Measurements from ENCODE around the gene MACROD1. TPM values are rescaled to one million over a fixed set of nuclear protein-coding genes. Genes with fewer than 3 reads are reported as not detected.

Gene MACROD1
- total and polyA plus RNA-seq, 2 donors (not counting 3 experiments of a cell fraction or from before 2014, with no cell fraction given): 11.0 to 16.2 TPM

DNA sequence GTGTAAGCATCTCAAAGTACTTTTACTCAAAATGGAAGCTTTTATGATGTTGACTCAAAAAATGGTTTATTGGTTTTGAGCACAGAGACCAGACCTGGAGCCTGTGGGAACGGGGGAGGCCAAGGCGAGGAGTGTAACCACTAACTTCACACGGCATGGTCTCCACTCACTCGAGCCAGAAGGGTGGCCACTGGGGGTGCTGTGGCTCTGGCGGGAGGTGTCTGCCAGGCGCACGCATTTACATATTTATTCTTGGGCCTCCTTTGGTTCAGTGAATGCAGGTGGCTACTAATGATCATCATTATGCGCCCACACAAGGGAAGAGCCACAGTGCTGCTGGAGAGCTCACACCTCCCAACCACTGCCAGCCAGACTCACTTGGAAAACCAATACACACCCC lies 65.6 kb downstream of the MACROD1 start:
- no peak overlapping the region for H3K4me2 ChIP-seq (ENCODE audit: insufficient read depth, low read length)
- intact Hi-C loops (cut with micrococcal nuclease) (no loop called here), dilution Hi-C loops (cut with MboI; ENCODE audit: extremely low pct_ligation_motif_present, low sequenced_read_pairs) (no loop called here)
- TF ChIP-seq, protein P1, sequence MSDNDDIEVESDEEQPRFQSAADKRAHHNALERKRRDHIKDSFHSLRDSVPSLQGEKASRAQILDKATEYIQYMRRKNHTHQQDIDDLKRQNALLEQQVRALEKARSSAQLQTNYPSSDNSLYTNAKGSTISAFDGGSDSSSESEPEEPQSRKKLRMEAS (IDR thresholded peaks at IDR 0.05; ENCODE audit: insufficient read depth, insufficient read length): no peak
- no peak for TF ChIP-seq FOS (IDR thresholded peaks at IDR 0.05; ENCODE audit: borderline replicate concordance, insufficient read depth, low read length)
- no peak for TF ChIP-seq JUN (IDR thresholded peaks at IDR 0.05; ENCODE audit: borderline replicate concordance, insufficient read depth, insufficient read length, low read depth)
- TF ChIP-seq MYC (IDR thresholded peaks at IDR 0.05; ENCODE audit: low read depth, low read length): no peak
- TF ChIP-seq EZH2 (IDR thresholded peaks at IDR 0.05; ENCODE audit: borderline replicate concordance, low read depth, low read length, severe bottlenecking): no peak
- TF ChIP-seq POLR2AphosphoS5 (IDR thresholded peaks at IDR 0.05; ENCODE audit: insufficient read depth, low read depth, low read length): no peak
- CTCF ChIA-PET: interaction anchor here (1.5 to 2.0 kb wide), 2 partner anchors 98 to 100 kb away, joined by 5 read pairs; no protein-coding TSS in a partner anchor
- POLR2A ChIA-PET: no interaction called here
- no peak overlapping the region for H3K4me3 ChIP-seq (replicated peaks in 1 of 3; ENCODE audit: insufficient read depth in 1 of 3, low read depth in 1 of 3, low read length in 3 of 3)
- DNase-seq (ENCODE audit: low read depth, low spot score): no peak
- H3K36me3 ChIP-seq (ENCODE audit: control insufficient read depth in 2 of 2, extremely low read depth in 1 of 2, insufficient read depth in 2 of 2, low read length in 2 of 2): no peaks in the 10 kb centered on the region
- no peak overlapping the region for H3K27ac ChIP-seq (ENCODE audit: insufficient read depth, low read depth, low read length)
- no peak overlapping the region for H2AFZ ChIP-seq (ENCODE audit: low read depth, low read length)
- H3K9me3 ChIP-seq (replicated peaks; ENCODE audit: control insufficient read depth, insufficient read depth, low read length): no peaks in the 10 kb centered on the region
- FAIRE-seq: no peak
- no peaks in the 10 kb centered on the region for H3K27me3 ChIP-seq (ENCODE audit: control insufficient read depth in 2 of 2, insufficient read depth in 2 of 2, low read length in 2 of 2)
- H3K4me1 ChIP-seq (ENCODE audit: control insufficient read depth, extremely low read depth, insufficient read depth, low read length): peaks cover 2% of the 10 kb centered on the region
- H3K9me1 ChIP-seq (replicated peaks; ENCODE audit: control insufficient read depth, extremely low read depth, insufficient read depth, low read length): no peaks in the 10 kb centered on the region
- H4K20me1 ChIP-seq (replicated peaks; ENCODE audit: control insufficient read depth, extremely low read depth, insufficient read depth, low read length): no peaks in the 10 kb centered on the region
- no peak overlapping the region for H3K9ac ChIP-seq (replicated peaks; ENCODE audit: extremely low read depth, insufficient read depth, low read length)
- no peaks in the 10 kb centered on the region for H3K79me2 ChIP-seq (ENCODE audit: control insufficient read depth, insufficient read depth, low read length)
- no TSS peak for BruUV-seq (replicated peaks)

DNA sequence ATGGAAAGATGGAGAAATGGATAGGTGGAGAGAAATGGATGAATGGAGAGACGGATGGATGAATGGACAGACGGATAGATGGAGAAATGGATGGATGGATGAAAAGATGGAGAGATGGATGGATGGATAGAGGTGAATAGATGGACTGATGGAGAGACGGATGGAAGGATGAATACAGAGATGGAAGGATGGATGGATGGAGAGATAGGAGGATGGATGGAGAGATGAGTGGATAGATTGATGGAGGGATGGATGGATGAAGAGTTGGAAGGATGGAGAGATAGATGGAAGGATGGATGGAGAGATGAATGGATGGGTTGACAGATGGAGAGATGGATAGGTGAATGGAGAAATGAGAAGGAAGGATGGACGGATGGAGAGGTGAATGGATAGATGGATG lies 66.5 kb downstream of the MACROD1 start:
- H3K9me3 ChIP-seq (replicated peaks; ENCODE audit: control insufficient read depth, insufficient read depth, low read length): no peaks in the 10 kb centered on the region
- ChIA-PET POLR2A (no interaction called here), CTCF (interaction anchor here (0.9 to 1.3 kb wide), 2 partner anchors 10 to 100 kb away, joined by 3 to 4 read pairs; no protein-coding TSS in a partner anchor)
- no peak overlapping the region for H3K9ac ChIP-seq (replicated peaks; ENCODE audit: extremely low read depth, insufficient read depth, low read length)
- dilution Hi-C loops (cut with MboI; ENCODE audit: extremely low pct_ligation_motif_present, low sequenced_read_pairs): no loop called here
- DNase-seq (ENCODE audit: low read depth, low spot score) (no peak), FAIRE-seq (no peak)
- H3K4me1 ChIP-seq (ENCODE audit: control insufficient read depth, extremely low read depth, insufficient read depth, low read length): peaks cover 11% of the 10 kb centered on the region
- no peaks in the 10 kb centered on the region for H3K9me1 ChIP-seq (replicated peaks; ENCODE audit: control insufficient read depth, extremely low read depth, insufficient read depth, low read length)
- intact Hi-C loops (cut with micrococcal nuclease): no loop called here
- no peaks in the 10 kb centered on the region for H3K36me3 ChIP-seq (ENCODE audit: control insufficient read depth in 2 of 2, extremely low read depth in 1 of 2, insufficient read depth in 2 of 2, low read length in 2 of 2)
- no peaks in the 10 kb centered on the region for H3K27me3 ChIP-seq (ENCODE audit: control insufficient read depth in 2 of 2, insufficient read depth in 2 of 2, low read length in 2 of 2)
- TF ChIP-seq MYC (IDR thresholded peaks at IDR 0.05; ENCODE audit: low read depth, low read length) (no peak), FOS (IDR thresholded peaks at IDR 0.05; ENCODE audit: borderline replicate concordance, insufficient read depth, low read length) (no peak), POLR2AphosphoS5 (IDR thresholded peaks at IDR 0.05; ENCODE audit: insufficient read depth, low read depth, low read length) (no peak), POLR2A (IDR thresholded peaks at IDR 0.05; ENCODE audit: low read depth, low read length) (no peak), EZH2 (IDR thresholded peaks at IDR 0.05; ENCODE audit: borderline replicate concordance, low read depth, low read length, severe bottlenecking) (no peak), GATA2 (IDR thresholded peaks at IDR 0.05; ENCODE audit: insufficient read depth, insufficient read length, low read depth, low read length) (no peak), JUN (IDR thresholded peaks at IDR 0.05; ENCODE audit: borderline replicate concordance, insufficient read depth, insufficient read length, low read depth) (no peak)
- TF ChIP-seq, protein P2, sequence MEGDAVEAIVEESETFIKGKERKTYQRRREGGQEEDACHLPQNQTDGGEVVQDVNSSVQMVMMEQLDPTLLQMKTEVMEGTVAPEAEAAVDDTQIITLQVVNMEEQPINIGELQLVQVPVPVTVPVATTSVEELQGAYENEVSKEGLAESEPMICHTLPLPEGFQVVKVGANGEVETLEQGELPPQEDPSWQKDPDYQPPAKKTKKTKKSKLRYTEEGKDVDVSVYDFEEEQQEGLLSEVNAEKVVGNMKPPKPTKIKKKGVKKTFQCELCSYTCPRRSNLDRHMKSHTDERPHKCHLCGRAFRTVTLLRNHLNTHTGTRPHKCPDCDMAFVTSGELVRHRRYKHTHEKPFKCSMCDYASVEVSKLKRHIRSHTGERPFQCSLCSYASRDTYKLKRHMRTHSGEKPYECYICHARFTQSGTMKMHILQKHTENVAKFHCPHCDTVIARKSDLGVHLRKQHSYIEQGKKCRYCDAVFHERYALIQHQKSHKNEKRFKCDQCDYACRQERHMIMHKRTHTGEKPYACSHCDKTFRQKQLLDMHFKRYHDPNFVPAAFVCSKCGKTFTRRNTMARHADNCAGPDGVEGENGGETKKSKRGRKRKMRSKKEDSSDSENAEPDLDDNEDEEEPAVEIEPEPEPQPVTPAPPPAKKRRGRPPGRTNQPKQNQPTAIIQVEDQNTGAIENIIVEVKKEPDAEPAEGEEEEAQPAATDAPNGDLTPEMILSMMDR (IDR thresholded peaks at IDR 0.05; ENCODE audit: extremely low read depth in 1 of 2, insufficient read depth in 1 of 2, low read depth in 1 of 2, low read length in 2 of 2): no peak
- TF ChIP-seq, protein P1 (IDR thresholded peaks at IDR 0.05; ENCODE audit: insufficient read depth, insufficient read length): no peak
- no peak overlapping the region for H2AFZ ChIP-seq (ENCODE audit: low read depth, low read length)
- no TSS peak for BruUV-seq (replicated peaks)
- no peaks in the 10 kb centered on the region for H4K20me1 ChIP-seq (replicated peaks; ENCODE audit: control insufficient read depth, extremely low read depth, insufficient read depth, low read length)
- no peaks in the 10 kb centered on the region for H3K79me2 ChIP-seq (ENCODE audit: control insufficient read depth, insufficient read depth, low read length)
- H3K4me2 ChIP-seq (ENCODE audit: insufficient read depth, low read length): no peak overlapping the region
- no peak overlapping the region for H3K4me3 ChIP-seq (replicated peaks in 1 of 3; ENCODE audit: insufficient read depth in 1 of 3, low read depth in 1 of 3, low read length in 3 of 3)
- no peak overlapping the region for H3K27ac ChIP-seq (ENCODE audit: insufficient read depth, low read depth, low read length)

All from endothelial cell of umbilical vein (primary cell).